Heart left ventricle (tissue), 13 donors: ENCODE measurements around the gene PTBP3.

Experiments
- CTCF ChIP-seq, 12 donors: fragments of 200-600 bp; sonication (generic) in 4 of 12; IDR thresholded peaks; one replicate each; pipeline versions ENCODE4 v1.5.0 to v1.8.0; 2018 to 2022; ENCODE audit warnings: antibody characterized with exemption in 12 of 12, mild to moderate bottlenecking in 5 of 12
- POLR2A ChIP-seq, 2 donors: fragments of 450-650 bp; IDR thresholded peaks; one replicate each; pipeline ENCODE4 v1.6.1; 2017; ENCODE audit warnings: antibody characterized with exemption in 2 of 2, mild to moderate bottlenecking in 2 of 2, moderate library complexity in 2 of 2
- donor health status: ischemic (EF 13 %, LVEDD 7.1; RV severe dilation, severe dysfunction).
- donor health status: DM: no; HTN: yes; CAD: no.
- donor health status: DM: no; HTN: no; CAD: no.
- donor health status: ischemic (EF 25% LVEDD 6.9; RV normal size, moderate dysfunction).
- donor health status: ischemic (EF 25% LVEDD 5.7; RV mildly dilated, moderate dysfunction).
- donor health status: ischemic (EF 35%, LVEDD 5.7; RV mildly dilated, moderate dysfunction).
- donor health status: nonischemic (EF 11% LVEDD 7.7; RV severe dilation, severe dysfunction).
- donor health status: DM: yes; HTN: yes; CAD: no.
- donor health status: PGD.
- donor health status: ischemic (EF 29% LVEDD 5.4; RV normal size, mild dysfunction).
- donor health status: nonischemic (EF 23%, LVEDD 6.1; RV moderate dilation, normal function).

DNA sequence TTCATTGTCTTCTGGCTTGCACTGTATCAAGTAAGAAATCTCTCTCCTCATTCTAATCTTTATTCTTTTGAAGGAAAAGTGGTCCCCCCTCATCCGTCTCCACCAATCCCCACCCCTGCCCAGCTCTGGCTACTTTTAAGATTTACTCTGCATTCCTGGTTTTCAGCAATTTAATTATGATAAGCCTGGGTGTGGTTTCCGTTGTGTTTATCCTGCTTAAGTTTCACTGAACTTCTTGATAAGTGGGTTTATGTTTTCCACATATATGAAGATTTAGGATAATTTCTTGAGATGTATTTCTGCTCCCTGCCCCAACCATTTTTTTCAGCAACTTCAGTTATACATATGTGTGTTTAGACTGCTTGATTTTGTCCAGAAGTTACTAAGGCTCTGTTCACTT lies 46.5 kb downstream of the PTBP3 start:
- TF ChIP-seq CTCF (IDR thresholded peaks at IDR 0.05): no peak
- TF ChIP-seq POLR2A (IDR thresholded peaks at IDR 0.05): no peak
